Tibial nerve (tissue), 3 donors: ENCODE measurements around the gene MPP7.

Source experiments
- CTCF ChIP-seq, 5 experiments: fragments of 200-600 bp in 3 of 5; fragments of 450-650 bp in 2 of 5; sonication (generic) in 3 of 5; IDR thresholded peaks; one replicate each; pipeline ENCODE4 v1.5.1; 2016 to 2019; ENCODE audit warnings: antibody characterized with exemption in 5 of 5, mild to moderate bottlenecking in 3 of 5, moderate library complexity in 2 of 5
- POLR2A ChIP-seq, 2 donors: fragments of 450-650 bp; IDR thresholded peaks; one replicate each; pipeline ENCODE4 v1.6.1; 2017; ENCODE audit warnings: antibody characterized with exemption in 2 of 2, mild to moderate bottlenecking in 2 of 2, moderate library complexity in 2 of 2

DNA sequence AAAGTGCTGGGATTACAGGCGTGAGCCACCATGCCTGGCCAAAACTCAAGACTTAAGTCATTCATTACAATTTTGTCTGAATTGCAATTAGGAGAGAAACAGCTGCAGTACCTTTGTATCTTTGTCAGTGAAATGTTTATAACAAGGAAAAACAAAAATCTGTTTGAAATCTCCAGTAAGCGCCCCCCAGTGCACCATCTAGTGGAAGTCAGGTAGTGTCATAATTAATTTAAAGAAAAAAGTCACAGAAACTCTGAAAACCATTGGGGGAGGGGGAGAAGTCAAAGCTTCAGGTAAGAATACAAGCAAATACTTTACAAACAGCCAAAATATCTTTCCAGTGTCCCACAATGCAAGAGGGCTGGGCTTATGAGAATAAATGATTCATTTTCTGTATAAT, 2.8 kb downstream of the MPP7 start:
- TF ChIP-seq CTCF (IDR thresholded peaks at IDR 0.05), result no peak
- no peak for TF ChIP-seq POLR2A (IDR thresholded peaks at IDR 0.05)
